NCI-H345 treated with DMSO at 0.1 percent for 48 hours (cell line): ENCODE data around the gene IL20RA.

ENCODE experiments used
- DNase-seq: peaks from one replicate; lab custom pipeline; 2025; ENCODE audit not compliant: unreplicated experiment; lab: John Stamatoyannopoulos, UW

IL20RA gene

DNA sequence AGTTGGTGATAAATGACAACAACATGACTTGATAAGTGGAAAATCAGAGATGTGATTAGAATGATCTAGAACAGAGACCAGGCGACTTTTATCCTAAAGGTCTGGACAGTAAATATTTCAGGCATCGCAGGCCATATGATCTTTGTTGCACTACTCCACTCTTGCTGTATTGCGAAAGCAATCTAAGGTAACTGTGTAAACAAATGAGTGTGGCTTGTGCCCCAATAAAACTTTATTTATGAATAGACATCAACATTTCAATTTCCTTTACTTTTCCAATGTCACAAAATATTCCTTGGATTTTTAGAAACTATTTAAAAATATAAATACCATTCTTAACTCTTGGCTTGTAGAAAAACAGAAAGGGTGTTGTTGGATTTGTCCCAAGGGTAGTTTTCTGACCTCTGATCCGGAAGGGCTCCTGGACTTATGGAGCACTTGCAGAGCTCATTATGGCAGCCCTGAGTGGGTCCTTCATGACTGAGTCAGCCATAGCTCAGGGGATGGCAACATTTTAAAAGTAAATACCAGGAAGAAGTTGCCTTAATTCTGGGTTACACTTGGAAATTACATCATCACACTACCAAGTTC, 34.5 kb downstream of the IL20RA start:
- DNase-seq, result no peak

- no peak for DNase-seq
Observed at GRCh38 chr6:137008204-137008603, 36.6 kb downstream of the IL20RA start.

DNA sequence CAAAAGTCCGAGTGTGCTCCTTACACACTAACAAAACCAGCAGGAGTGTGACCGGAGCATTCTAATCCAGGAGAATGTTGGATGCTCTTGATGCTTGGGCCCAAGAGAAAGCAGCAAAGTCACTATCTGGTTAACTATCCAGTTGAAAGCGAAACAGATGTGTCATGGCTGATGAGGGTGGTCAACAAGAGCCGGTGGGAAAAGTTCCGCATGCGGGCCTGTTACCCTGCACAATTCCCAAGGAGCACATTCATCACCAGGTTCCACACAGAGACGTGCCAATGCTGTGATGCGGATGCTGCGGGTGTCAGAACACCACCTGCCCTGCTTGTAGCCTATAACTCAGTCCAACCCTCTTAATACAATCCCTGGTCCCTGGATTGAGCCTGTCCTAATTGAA, 38.7 kb downstream of the IL20RA start:
- DNase-seq, result no peak

DNA sequence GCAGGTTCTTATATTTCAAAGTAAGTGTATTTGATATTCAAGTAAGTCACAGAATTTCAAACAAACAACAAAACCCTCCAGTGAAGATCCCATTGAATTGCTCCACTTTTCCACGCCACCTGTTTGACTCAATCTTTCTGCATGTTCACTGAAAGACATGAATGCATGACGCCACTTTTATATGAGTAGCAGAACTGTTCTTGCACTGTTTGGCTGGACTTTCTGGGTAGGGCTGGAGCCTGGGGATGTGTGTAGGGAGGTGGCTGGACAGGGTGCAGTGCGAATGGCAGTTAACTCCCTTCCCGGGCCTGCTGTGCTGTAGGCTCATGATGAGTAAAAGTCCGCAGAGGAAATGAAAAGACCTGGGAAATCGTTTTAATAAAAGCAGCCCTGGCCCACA, 39.7 kb downstream of the IL20RA start:
- no peak for DNase-seq

DNA sequence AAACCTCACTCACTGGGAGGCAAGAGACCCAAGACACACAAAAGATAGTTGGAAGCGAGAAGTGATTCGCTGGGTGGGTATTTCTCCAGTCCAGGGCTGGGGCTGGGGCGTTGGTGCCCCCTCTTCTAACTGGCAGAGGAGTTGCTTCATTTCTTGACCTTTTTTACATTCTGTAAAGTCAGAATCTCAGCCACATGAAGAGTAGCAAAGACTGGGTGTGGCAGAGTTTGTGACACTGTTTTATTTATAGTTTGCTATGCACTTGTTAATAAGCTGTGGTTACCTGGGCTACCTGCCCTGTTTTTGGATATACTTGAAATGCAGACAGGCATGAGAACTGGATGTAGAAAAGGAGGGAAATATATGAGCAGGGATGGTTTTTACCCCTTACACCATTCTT, 42.3 kb downstream of the IL20RA start:
- DNase-seq, result no peak

- DNase-seq, result no peak
Observed at GRCh38 chr6:137001977-137002302, 42.8 kb downstream of the IL20RA start.

DNA sequence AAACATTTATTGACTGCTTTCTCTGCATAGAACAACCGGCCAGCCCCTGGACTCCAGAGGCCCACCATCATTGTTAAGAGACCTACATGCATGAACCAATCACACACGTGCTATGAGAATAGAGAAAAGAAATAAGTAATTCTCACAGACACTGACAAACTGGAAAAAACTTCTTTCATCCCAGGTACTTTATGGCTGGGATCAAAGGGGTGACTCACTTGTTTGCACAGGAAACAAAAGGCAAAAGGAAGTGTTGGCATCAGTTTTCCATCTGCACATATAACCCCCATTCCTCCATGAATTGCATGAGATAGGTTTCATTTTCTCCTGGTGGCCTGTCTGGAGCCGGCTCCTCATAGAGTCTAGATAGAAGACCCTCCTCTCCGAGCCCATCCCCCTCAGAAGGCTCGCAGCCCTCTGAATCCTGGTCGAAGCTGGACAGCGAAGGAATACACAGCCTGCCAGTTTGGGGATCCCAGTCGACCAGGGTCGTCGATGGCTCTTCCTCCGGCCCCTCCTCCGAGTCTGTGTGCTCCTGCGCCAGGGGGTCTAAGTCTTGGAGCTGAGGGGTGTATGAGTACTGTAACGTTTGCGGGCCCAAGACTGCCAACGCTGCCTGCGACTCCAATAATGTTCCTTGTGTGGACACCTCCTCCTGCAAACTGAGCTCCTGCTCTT, 43.3 kb downstream of the IL20RA start:
- no peak for DNase-seq

DNA sequence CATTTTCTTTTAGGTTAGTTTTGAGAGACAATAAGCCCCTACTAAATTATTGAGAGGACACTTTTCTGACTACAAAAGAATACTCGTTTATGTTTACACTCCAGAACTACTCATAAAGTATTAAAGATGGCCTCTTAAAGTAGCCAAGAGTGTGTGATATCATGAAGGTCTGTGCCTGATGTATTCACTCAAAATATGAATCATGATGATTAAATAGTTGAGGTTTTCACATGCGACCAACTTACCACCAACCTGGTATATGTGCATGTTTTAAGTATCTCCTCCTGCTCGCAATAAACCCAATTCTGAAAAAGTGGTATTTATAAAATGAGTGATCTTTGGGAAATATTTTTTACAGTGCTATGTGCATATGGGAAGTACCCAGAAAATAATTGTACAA, 43.9 kb downstream of the IL20RA start:
- no peak for DNase-seq

DNA sequence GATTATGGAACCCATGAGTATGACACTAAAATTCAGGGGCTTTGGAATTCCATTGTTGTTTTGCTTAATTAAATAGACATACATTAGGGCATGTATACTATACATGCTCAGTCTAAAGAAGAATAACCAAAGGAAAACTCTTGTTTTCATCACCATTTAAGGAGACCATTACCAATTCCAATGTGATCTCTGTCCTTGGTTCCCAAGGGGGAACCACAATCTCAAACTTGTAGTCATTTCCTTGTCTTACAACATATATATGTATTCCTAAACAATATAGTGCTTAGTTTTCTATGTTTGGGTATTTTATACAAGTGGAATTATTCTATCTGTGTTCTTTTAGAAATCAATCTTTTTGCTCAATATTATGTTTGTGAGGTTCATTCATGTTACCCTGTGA, 49.2 kb downstream of the IL20RA start:
- DNase-seq, result no peak

DNA sequence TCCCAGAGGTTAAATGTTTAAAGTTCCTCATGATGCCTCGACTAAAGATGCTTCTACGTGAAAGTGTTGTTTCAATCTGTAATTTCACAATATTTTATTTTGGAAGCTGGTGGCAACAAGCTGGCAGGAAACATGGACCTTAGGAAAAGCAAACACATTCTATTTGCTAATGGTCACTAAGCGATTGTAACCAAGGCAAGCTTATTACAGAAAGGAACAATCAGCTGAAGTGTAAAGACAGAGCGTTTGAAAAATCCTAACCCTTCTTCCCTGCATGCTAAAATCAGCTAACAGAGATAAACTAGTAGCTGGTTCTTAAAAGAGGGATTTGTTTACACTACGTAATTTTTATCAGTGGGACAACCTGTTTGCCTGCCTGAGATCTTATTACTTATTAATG, 50.0 kb downstream of the IL20RA start:
- DNase-seq, result no peak

- DNase-seq, result no peak
Observed at GRCh38 chr6:136992113-136992512, 52.7 kb downstream of the IL20RA start.

- no peak for DNase-seq
Observed at GRCh38 chr6:136991646-136992045, 53.1 kb downstream of the IL20RA start.

DNA sequence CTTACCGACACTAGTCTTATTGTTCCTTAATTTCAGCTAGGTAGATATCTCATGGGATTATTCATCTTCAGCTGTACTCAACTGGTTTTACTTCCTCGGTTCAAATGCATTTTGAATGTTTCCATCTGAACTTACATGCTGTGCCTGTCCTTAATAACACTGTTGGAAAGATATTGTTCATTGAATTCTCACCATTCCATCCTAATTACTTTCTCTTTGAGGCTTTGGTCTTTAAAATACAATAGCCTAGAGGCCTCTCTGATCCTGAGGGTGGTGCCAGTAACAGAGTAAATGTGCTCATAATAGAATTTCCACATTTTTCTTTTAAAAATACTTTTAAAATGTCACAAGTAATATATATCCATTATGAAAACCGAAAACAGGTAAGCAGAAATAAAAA, 54.0 kb downstream of the IL20RA start:
- DNase-seq, result peak; percentile 36

DNA sequence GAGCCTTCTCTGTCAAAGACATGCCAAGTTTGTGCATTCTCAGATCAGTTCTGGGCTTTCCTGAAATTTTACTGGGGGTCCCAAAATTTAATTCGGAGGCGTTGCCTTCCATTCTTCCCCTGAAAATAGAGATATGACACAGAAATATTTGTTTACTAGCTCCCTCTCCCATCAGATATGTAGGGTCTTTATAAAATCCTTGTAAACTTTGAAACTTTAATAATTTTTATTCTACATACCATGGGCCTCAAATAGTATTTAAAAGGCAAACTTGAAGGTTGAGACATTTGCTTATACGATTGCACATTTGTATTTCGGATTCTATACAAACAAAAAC, 54.6 kb downstream of the IL20RA start:
- DNase-seq, result no peak

DNA sequence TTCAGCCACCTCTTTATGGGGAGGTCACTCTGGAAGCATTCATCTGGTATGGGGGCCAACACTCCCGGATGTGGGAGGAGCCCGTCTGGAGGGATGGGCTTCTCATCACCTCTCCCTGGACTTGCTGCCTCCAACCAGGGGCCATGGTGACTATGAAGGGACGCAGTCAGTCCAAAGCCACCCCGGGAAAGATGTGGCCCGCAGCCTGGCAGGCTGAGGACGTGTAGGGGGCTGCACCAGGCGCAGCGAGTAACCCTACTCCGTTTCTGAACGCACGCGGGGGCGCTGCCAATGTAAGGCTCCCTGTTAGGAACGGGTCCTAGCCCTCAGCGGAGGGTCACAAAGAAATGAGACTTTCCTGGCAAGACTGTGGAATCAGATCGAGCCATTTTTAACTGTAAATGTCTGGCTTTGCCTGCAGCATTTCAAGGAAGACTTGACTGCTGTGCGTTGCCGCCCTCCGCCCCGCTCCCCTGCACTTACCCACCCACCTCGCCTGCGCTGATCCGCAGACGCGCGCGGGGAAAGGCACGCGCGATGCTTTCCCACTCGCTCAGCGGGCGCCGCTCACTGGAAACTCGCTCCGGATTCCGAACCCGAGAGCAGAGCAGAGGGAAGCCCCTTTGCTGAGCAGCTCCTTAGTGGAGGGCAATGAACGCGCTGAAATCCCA, 55.1 kb downstream of the IL20RA start:
- DNase-seq, result peak; percentile 51

- no peak for DNase-seq
Observed at GRCh38 chr6:136987526-136987925, 57.2 kb downstream of the IL20RA start.

GRCh38 chr6:136985502-136985901, 59.3 kb downstream of the IL20RA start:
- DNase-seq, result no peak

GRCh38 chr6:136984578-136984977, 60.2 kb downstream of the IL20RA start:
- no peak for DNase-seq

- no peak for DNase-seq
Observed at GRCh38 chr6:136983687-136984086, 61.1 kb downstream of the IL20RA start.

- no peak for DNase-seq
Observed at GRCh38 chr6:136982928-136983327, 61.8 kb downstream of the IL20RA start.

- DNase-seq, result no peak
Observed at GRCh38 chr6:136980070-136980469, 64.7 kb downstream of the IL20RA start.

DNA sequence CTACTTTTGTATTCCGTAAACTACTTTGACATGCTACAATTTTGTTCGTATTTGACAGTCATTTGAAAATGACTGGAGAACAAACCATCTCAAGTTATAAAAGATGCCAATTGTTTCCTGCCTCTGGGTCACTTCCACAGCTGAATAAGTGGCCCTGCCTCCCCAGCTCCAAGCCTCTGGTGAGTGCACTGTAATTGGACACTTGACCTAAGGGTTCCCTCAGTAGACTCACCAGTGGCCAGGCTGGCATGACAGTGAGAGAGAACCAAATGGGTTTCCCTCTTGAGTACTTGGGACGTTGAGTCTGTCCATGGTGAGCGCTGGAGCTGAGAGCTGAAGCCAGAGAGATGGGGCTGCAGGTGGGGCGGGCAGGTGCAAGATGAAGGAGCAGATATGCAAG, 65.6 kb downstream of the IL20RA start:
- no peak for DNase-seq

DNA sequence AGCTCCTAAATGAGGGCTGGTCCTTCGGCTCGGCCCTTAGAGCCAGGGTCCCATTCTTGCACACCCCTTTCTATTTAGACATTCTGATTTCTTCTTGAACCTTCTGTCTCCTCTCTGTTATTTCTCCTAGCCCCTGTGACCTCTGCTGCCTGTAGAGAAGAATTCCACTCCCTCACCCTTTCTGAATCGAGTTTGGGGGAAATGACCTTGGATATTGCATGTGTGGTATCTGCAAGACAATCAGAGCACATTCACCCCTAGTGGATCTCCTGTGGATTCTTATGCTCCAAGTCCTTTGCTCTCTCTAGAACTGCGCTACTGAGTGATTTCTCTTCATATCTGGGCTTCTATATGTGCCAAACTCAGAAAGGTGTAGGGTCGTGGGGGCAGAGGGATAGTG, 67.7 kb downstream of the IL20RA start:
- no peak for DNase-seq
